ENCODE data around the gene VMP1. TPM values are rescaled to one million over a fixed set of nuclear protein-coding genes. Genes with fewer than 3 reads are reported as not detected.

Gene VMP1
- total and polyA plus RNA-seq, 2 donors from 2014 or later = 96.4 to 338 TPM

DNA sequence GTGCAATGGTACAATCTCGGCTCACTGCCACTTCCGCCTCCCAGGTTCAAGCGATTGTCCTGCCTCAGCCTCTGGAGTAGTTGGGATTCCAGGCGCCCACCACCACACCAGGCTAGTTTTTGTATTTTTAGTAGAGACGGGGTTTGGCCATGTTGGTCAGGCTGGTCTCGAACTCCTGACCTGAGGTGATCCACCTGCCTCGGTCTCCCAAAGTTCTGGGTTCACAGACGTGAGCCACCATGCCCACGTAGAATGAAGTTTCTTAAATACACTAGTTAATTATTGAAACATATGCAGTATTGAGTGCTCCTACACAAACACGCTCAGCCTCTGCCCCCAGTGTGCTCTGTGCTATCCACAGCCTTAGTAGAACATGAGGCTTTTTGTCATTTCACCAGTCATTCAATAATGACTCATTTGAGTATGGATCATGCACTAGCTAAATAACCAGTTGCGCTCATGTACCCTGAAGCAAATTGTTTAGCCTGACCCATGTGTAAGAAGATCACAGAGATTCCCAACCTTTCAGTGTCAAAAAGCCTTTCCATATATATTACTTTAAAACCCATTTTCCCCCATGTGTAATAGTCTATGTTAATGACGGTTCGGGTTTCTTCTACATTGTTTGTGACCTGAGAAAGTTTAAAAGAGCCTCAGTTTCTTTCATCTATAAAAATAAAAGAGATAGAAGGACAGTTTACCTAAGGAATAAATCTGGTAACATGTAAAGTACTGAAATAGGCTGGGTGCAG is 135.6 kb downstream of the VMP1 start:
- intact Hi-C loops (cut with DNase I) = no loop called here
- DNase-seq = peak in 2 of 5 donors; percentile 19 to 80
- no peak overlapping the region for H3K9ac ChIP-seq (ENCODE audit: low read length in 3 of 3)

DNA sequence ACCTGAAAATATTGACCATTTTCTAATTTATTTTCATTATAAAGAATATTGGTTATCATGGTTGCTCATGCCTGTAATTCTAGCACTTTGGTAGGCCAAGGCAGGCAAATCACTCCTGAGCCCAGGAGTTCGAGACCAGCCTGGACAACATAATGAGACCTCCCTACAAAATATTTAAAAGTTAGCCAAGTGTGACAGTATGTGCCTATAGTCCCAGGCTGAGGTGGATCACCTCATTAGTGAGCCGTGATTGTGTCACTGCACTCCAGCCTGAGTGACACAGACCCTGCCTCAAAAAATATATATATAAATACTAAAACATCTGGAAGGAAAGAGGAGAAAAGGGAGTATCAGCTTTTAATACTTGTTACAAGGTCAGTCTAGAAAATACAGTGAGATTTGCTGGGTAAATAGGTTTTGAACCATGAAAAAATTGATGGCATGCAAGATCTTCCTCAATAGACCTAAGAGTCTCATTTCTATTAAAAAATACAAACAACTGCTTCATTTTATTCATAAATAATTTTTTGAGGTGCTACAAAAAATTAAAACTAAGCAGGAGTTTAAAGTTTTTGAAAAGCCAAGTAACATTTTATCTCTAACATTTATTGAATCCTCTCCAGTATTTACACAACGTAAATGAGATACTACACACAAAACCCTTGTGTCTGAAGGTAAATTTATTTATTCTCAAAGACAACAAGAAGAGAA is 137.6 kb downstream of the VMP1 start:
- intact Hi-C loops (cut with DNase I) = no loop called here
- FAIRE-seq (no peak), DNase-seq (peak in 2 of 5 donors; percentile 23 to 36)
- Histone ChIP-seq H3K9me3 (ENCODE audit: control insufficient read depth in 2 of 3, insufficient read depth in 1 of 3, low read length in 3 of 3) (no peaks in the 10 kb centered on the region), H3K9ac (ENCODE audit: low read length in 3 of 3) (no peak overlapping the region), H3K27ac (ENCODE audit: low read depth in 2 of 2, low read length in 2 of 2) (peak overlapping the region; percentile 72 to 89), H3K4me3 (ENCODE audit: low read length in 3 of 3) (no peak overlapping the region), H3K27me3 (ENCODE audit: control insufficient read depth, insufficient read depth, low read length) (no peaks in the 10 kb centered on the region), H3K36me3 (ENCODE audit: control insufficient read depth in 2 of 3, insufficient read depth in 3 of 3, low read length in 3 of 3) (peaks cover 0 to 11% (median 9%) of the 10 kb centered on the region in 3 donors), H3K4me1 (ENCODE audit: control insufficient read depth in 2 of 3, insufficient read depth in 2 of 3, low read depth in 1 of 3, low read length in 3 of 3) (peaks cover 10 to 18% (median 14%) of the 10 kb centered on the region in 3 donors)
- TF ChIP-seq, protein P1, sequence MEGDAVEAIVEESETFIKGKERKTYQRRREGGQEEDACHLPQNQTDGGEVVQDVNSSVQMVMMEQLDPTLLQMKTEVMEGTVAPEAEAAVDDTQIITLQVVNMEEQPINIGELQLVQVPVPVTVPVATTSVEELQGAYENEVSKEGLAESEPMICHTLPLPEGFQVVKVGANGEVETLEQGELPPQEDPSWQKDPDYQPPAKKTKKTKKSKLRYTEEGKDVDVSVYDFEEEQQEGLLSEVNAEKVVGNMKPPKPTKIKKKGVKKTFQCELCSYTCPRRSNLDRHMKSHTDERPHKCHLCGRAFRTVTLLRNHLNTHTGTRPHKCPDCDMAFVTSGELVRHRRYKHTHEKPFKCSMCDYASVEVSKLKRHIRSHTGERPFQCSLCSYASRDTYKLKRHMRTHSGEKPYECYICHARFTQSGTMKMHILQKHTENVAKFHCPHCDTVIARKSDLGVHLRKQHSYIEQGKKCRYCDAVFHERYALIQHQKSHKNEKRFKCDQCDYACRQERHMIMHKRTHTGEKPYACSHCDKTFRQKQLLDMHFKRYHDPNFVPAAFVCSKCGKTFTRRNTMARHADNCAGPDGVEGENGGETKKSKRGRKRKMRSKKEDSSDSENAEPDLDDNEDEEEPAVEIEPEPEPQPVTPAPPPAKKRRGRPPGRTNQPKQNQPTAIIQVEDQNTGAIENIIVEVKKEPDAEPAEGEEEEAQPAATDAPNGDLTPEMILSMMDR (IDR thresholded peaks at IDR 0.05; ENCODE audit: borderline replicate concordance, extremely low read depth, insufficient read depth) = no peak

More for the DNA sequence above, 135.6 kb downstream of the VMP1 start:
- no peaks in the 10 kb centered on the region for H3K27me3 ChIP-seq (ENCODE audit: control insufficient read depth, insufficient read depth, low read length)
- H3K4me1 ChIP-seq (ENCODE audit: control insufficient read depth in 2 of 3, insufficient read depth in 2 of 3, low read depth in 1 of 3, low read length in 3 of 3) = peaks cover 10 to 18% (median 14%) of the 10 kb centered on the region in 3 donors
- H3K27ac ChIP-seq (ENCODE audit: low read depth in 2 of 2, low read length in 2 of 2) = peak overlapping the region; percentile 12 to 13
- FAIRE-seq = no peak
- H3K9me3 ChIP-seq (ENCODE audit: control insufficient read depth in 2 of 3, insufficient read depth in 1 of 3, low read length in 3 of 3) = no peaks in the 10 kb centered on the region
- no peak overlapping the region for H3K4me3 ChIP-seq (ENCODE audit: low read length in 3 of 3)
- H3K36me3 ChIP-seq (ENCODE audit: control insufficient read depth in 2 of 3, insufficient read depth in 3 of 3, low read length in 3 of 3) = peaks cover 0 to 24% (median 16%) of the 10 kb centered on the region in 3 donors
- TF ChIP-seq, protein P1 (IDR thresholded peaks at IDR 0.05; ENCODE audit: borderline replicate concordance, extremely low read depth, insufficient read depth) = no peak

DNA sequence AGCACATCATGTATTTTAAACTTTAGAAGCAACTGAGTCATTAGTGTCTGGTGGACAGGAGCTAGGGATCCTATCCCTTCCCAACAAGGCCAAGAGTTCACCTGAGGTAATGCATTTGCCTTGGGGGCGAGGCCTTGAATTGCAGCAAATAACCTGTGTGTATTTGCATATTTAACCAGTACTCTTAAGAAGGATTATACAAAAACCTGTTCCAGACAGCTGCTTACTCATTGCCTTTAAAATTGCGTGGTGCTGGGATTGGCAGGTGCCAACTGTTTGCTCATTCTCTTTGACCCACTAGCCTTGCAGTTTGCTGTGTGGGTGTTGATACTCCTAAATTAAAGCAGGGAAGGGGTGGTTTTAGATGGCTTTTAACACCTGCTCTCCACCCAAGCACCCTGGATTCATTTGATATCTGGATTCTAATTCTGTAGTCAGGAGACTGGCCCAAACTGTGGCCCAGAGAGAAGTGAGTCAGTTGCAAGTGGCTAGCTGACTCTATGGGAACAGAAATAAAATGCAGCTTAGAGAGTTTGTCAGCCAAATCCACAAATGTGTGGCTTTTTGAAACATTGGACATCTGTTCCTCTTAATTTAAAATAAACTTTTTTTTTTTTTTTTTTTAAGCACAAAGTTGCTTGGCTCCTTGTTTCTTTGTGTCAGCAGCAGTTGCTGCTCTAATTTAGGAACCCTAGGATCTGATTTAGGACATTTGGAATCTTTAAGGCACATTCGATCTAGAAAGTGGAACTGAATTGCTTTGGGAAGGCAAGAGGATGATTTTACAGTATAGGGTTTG is 138.3 kb downstream of the VMP1 start:
- Histone ChIP-seq H3K27ac (ENCODE audit: low read depth in 2 of 2, low read length in 2 of 2) (peak overlapping the region; percentile 78 to 89), H3K9ac (ENCODE audit: low read length in 3 of 3) (peak overlapping the region in 1 of 3 donors; percentile 17), H3K4me3 (ENCODE audit: low read length in 3 of 3) (peak overlapping the region in 1 of 3 donors; percentile 3), H3K9me3 (ENCODE audit: control insufficient read depth in 2 of 3, insufficient read depth in 1 of 3, low read length in 3 of 3) (no peaks in the 10 kb centered on the region), H3K27me3 (ENCODE audit: control insufficient read depth, insufficient read depth, low read length) (no peaks in the 10 kb centered on the region), H3K36me3 (ENCODE audit: control insufficient read depth in 2 of 3, insufficient read depth in 3 of 3, low read length in 3 of 3) (peaks cover 0 to 5% (median 1%) of the 10 kb centered on the region in 3 donors), H3K4me1 (ENCODE audit: control insufficient read depth in 2 of 3, insufficient read depth in 2 of 3, low read depth in 1 of 3, low read length in 3 of 3) (peaks cover 10 to 18% (median 14%) of the 10 kb centered on the region in 3 donors)
- TF ChIP-seq, protein P1 (IDR thresholded peaks at IDR 0.05; ENCODE audit: borderline replicate concordance, extremely low read depth, insufficient read depth) = no peak
- FAIRE-seq (no peak), DNase-seq (peak in 4 of 5 donors; percentile 33 to 61 (median 41))
- intact Hi-C loops (cut with DNase I) = no loop called here

Measured in kidney (tissue), 14 donors.